BLaER1 treated with 17β-estradiol and CSF1 and Interleukin-3, amounts not matched to agents 10 nM and 100 nM (cell line): ENCODE data around the gene KCNE4.

Source experiments
- H3K27ac ChIP-seq, 11 experiments: shearing (Covaris generic); formaldehyde crosslinking; 2 replicates each; pipeline ENCODE4 v1.8.1; 2022
- H3K27me3 ChIP-seq, 11 experiments: shearing (Covaris generic); formaldehyde crosslinking; 2 replicates each; pipeline ENCODE4 v1.8.1; 2022
- H3K36me3 ChIP-seq, 11 experiments: shearing (Covaris generic); formaldehyde crosslinking; 2 replicates each; pipeline ENCODE4 v1.8.1; 2022
- H3K4me1 ChIP-seq, 10 experiments: shearing (Covaris generic); formaldehyde crosslinking; 2 replicates each; pipeline ENCODE4 v1.8.1; 2022
- H3K4me2 ChIP-seq, 11 experiments: shearing (Covaris generic); formaldehyde crosslinking; 2 replicates each; pipeline ENCODE4 v1.8.1; 2022
- H3K4me3 ChIP-seq, 10 experiments: shearing (Covaris generic); formaldehyde crosslinking; 2 replicates each; pipeline ENCODE4 v1.8.1; 2022
- H3K9ac ChIP-seq, 11 experiments: shearing (Covaris generic); formaldehyde crosslinking; 2 replicates each; pipeline ENCODE4 v1.8.1; 2022
- H3K9me3 ChIP-seq, 11 experiments: shearing (Covaris generic); formaldehyde crosslinking; replicated peaks in 1 of 11; 2 replicates each; pipeline ENCODE4 v1.8.1; 2022
- H4K20me1 ChIP-seq, 11 experiments: shearing (Covaris generic); formaldehyde crosslinking; 2 replicates each; pipeline ENCODE4 v1.8.1; 2022
- Cebpa-rat ChIP-seq, 11 experiments: shearing (Covaris generic); IDR thresholded peaks; 2 replicates each; pipeline ENCODE4 v1.8.1; 2022

The KCNE4 gene

DNA sequence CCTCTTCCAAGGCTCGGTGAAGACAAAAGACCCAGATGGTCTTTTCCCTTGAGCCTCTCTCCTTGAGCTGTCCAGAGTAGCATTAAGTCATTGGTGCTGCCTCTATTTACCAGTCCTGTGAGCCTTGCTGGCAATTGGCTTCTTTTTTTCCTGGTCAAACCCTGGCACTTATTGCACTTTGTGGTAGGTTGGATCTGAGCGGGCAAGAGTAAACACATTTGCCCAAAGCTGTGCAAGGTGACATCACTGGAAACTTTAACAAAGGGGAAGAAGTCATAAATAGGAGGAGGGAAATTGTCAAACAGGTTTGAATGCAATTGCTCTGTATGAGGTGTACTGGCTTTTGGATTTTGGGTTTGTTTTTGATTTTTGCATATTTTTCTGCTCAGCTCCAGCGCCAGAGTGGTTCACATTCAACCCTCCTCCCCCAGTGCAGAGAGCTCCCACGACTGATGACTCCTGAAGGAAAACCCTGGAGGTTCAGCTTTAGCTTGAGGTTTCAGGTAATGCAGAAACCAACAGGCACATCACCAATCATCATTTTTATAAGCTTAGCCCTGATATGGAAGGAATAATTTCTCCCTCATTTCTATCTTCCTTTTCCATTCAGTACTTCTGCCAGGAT lies 8.3 kb downstream of the KCNE4 start:
- Histone ChIP-seq H4K20me1 (no peaks in the 10 kb centered on the region), H3K27me3 (no peaks in the 10 kb centered on the region), H3K4me3 (no peak overlapping the region), H3K4me1 (no peaks in the 10 kb centered on the region), H3K9me3 (no peaks in the 10 kb centered on the region), H3K36me3 (no peaks in the 10 kb centered on the region), H3K4me2 (no peak overlapping the region), H3K27ac (no peak overlapping the region), H3K9ac (no peak overlapping the region)
- no peak for TF ChIP-seq Cebpa-rat (IDR thresholded peaks at IDR 0.05)

- H3K4me2 ChIP-seq, result no peak overlapping the region
Observed at GRCh38 chr2:223062396-223062795, 10.4 kb downstream of the KCNE4 start.

GRCh38 chr2:223065107-223065506 lies 13.1 kb downstream of the KCNE4 start:
- no peak overlapping the region for H3K27ac ChIP-seq
- H3K36me3 ChIP-seq, result no peaks in the 10 kb centered on the region
- H3K9ac ChIP-seq, result no peak overlapping the region
- H3K4me3 ChIP-seq, result no peak overlapping the region
- no peak for TF ChIP-seq Cebpa-rat (IDR thresholded peaks at IDR 0.05)
- no peaks in the 10 kb centered on the region for H3K9me3 ChIP-seq
- no peaks in the 10 kb centered on the region for H3K27me3 ChIP-seq
- no peaks in the 10 kb centered on the region for H3K4me1 ChIP-seq
- H3K4me2 ChIP-seq, result no peak overlapping the region
- no peaks in the 10 kb centered on the region for H4K20me1 ChIP-seq

More at GRCh38 chr2:223062396-223062795, 10.4 kb downstream of the KCNE4 start:
- Histone ChIP-seq H3K4me3 (no peak overlapping the region), H3K27ac (no peak overlapping the region), H3K9ac (no peak overlapping the region), H3K36me3 (no peaks in the 10 kb centered on the region), H3K9me3 (no peaks in the 10 kb centered on the region), H4K20me1 (no peaks in the 10 kb centered on the region), H3K27me3 (no peaks in the 10 kb centered on the region), H3K4me1 (no peaks in the 10 kb centered on the region)
- TF ChIP-seq Cebpa-rat (IDR thresholded peaks at IDR 0.05), result no peak

GRCh38 chr2:223066721-223067120 lies 14.7 kb downstream of the KCNE4 start:
- H3K9me3 ChIP-seq, result no peaks in the 10 kb centered on the region
- no peak overlapping the region for H3K4me2 ChIP-seq
- H3K4me1 ChIP-seq, result no peaks in the 10 kb centered on the region
- H3K27ac ChIP-seq, result no peak overlapping the region
- no peaks in the 10 kb centered on the region for H4K20me1 ChIP-seq
- TF ChIP-seq Cebpa-rat (IDR thresholded peaks at IDR 0.05), result no peak
- no peaks in the 10 kb centered on the region for H3K27me3 ChIP-seq
- no peak overlapping the region for H3K9ac ChIP-seq
- H3K36me3 ChIP-seq, result no peaks in the 10 kb centered on the region
- no peak overlapping the region for H3K4me3 ChIP-seq

DNA sequence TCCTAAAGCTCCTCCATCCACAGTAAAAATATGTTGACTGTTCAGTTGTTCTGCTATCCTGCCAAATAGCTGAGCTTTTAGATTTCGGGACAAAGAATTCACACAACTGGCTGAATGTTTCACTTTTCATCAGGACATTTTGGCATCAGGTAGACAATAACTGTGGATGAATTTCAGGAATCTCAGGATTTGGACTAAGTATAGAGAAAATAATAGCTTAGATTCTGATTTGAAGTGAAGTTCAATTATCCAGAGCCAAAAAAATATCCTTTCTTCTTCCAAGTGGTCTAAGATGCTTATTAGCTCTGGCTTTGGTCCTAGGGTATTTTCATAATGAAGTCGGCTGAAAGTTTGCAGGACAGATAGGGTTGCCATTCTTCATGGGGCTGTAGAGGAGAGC lies 16.1 kb downstream of the KCNE4 start:
- H3K9me3 ChIP-seq, result no peaks in the 10 kb centered on the region
- H3K4me2 ChIP-seq, result no peak overlapping the region
- no peaks in the 10 kb centered on the region for H3K27me3 ChIP-seq
- no peak overlapping the region for H3K27ac ChIP-seq
- H3K36me3 ChIP-seq, result no peaks in the 10 kb centered on the region
- no peak overlapping the region for H3K4me3 ChIP-seq
- TF ChIP-seq Cebpa-rat (IDR thresholded peaks at IDR 0.05), result no peak
- no peaks in the 10 kb centered on the region for H4K20me1 ChIP-seq
- H3K4me1 ChIP-seq, result no peaks in the 10 kb centered on the region
- no peak overlapping the region for H3K9ac ChIP-seq

DNA sequence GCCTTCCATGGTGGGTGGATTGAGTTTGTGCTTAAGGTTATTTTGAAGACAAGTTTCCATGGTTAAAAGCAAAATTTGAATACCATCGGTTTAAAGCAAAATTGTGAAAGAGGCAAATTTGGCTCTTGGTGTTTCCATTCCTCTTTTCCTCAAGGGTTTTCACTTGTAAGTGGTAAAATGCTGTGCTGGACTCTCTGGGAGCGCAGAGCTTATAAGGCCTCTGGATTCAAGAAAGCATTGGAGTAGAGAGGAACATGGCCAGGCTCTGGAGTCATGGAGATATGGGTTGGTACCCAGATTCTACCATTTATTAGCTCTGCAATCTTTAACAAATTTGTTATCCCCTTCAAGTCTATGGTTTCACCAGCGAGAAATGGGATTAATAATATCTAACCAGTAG lies 17.5 kb downstream of the KCNE4 start:
- Histone ChIP-seq H3K36me3 (no peaks in the 10 kb centered on the region), H4K20me1 (no peaks in the 10 kb centered on the region), H3K9ac (no peak overlapping the region), H3K9me3 (no peaks in the 10 kb centered on the region), H3K27me3 (no peaks in the 10 kb centered on the region), H3K27ac (no peak overlapping the region), H3K4me2 (no peak overlapping the region), H3K4me3 (no peak overlapping the region), H3K4me1 (no peaks in the 10 kb centered on the region)
- no peak for TF ChIP-seq Cebpa-rat (IDR thresholded peaks at IDR 0.05)

- H3K27me3 ChIP-seq, result no peaks in the 10 kb centered on the region
- no peak overlapping the region for H3K4me3 ChIP-seq
- H3K9ac ChIP-seq, result no peak overlapping the region
- no peaks in the 10 kb centered on the region for H3K36me3 ChIP-seq
- no peak overlapping the region for H3K4me2 ChIP-seq
- TF ChIP-seq Cebpa-rat (IDR thresholded peaks at IDR 0.05), result no peak
- no peak overlapping the region for H3K27ac ChIP-seq
- no peaks in the 10 kb centered on the region for H3K9me3 ChIP-seq
- H3K4me1 ChIP-seq, result no peaks in the 10 kb centered on the region
- H4K20me1 ChIP-seq, result no peaks in the 10 kb centered on the region
Observed at GRCh38 chr2:223069988-223070387, 18.0 kb downstream of the KCNE4 start.

GRCh38 chr2:223071139-223071538 lies 19.1 kb downstream of the KCNE4 start:
- Histone ChIP-seq H3K4me2 (no peak overlapping the region), H3K4me3 (no peak overlapping the region), H3K27ac (no peak overlapping the region), H3K9me3 (peaks cover 0 to under 1% (median 0%) of the 10 kb centered on the region in 11 experiments; a peak in 1 of 22 replicates), H4K20me1 (no peaks in the 10 kb centered on the region), H3K9ac (no peak overlapping the region), H3K27me3 (no peaks in the 10 kb centered on the region), H3K36me3 (no peaks in the 10 kb centered on the region), H3K4me1 (no peaks in the 10 kb centered on the region)
- TF ChIP-seq Cebpa-rat (IDR thresholded peaks at IDR 0.05), result no peak

GRCh38 chr2:223072826-223073225 lies 20.8 kb downstream of the KCNE4 start:
- Histone ChIP-seq H3K4me2 (no peak overlapping the region), H3K4me3 (no peak overlapping the region), H3K9me3 (peaks cover 0 to 9% (median 0%) of the 10 kb centered on the region in 11 experiments; a peak in 3 of 22 replicates), H3K9ac (no peak overlapping the region), H3K27me3 (no peaks in the 10 kb centered on the region), H3K4me1 (no peaks in the 10 kb centered on the region), H3K36me3 (no peaks in the 10 kb centered on the region), H3K27ac (no peak overlapping the region), H4K20me1 (no peaks in the 10 kb centered on the region)
- no peak for TF ChIP-seq Cebpa-rat (IDR thresholded peaks at IDR 0.05)
